VCaP (cell line): ENCODE results near the gene GLDN.

Source experiments
- H3K27ac ChIP-seq: fragments of 450-650 bp; 2 replicates; pipeline ENCODE4 v1.5.1; 2017
- TF ChIP-seq, protein P1 (sequence below): fragments of 450-650 bp; conservative IDR thresholded peaks from 2 replicates; pipeline ENCODE4 v1.5.1; 2017; ENCODE audit warnings: mild to moderate bottlenecking, moderate library complexity

The GLDN gene

DNA sequence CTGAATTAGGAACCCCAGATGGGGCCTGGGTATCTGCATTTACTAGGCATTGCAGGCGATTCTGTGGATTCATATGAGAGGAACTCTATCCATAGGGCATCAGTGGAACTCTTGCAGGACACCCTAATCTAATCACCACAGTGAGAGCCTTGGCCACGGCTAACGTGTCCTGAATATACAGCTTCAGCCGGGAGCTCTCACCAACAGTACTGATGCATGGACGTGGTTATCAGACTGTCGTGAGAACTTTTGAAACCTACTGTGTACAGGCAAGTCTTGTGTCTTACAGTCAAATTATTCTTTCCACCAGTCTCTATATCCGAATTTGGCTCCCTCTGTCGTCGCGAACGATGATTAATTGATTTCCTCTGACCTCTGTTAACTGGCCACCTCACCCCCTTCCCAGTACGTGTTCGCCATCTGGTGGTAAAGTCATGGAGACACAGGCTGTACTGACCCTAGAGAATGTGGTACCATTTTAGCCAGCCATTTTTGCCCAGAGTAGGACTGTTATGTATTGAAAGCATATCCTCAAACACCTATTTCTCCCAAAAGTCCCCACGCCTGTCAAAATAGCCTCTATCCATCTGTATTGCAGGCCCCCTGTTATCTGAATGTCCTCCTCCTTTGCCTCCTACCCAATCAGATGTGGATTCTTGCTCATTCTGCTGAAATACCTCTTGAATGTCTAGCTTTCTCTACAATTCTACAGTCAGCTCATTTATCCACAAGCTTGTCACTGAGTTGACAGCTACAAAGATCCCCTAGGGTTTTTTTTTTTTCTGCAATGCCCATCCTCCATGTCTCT, 39.7 kb downstream of the GLDN start:
- TF ChIP-seq, protein P1, sequence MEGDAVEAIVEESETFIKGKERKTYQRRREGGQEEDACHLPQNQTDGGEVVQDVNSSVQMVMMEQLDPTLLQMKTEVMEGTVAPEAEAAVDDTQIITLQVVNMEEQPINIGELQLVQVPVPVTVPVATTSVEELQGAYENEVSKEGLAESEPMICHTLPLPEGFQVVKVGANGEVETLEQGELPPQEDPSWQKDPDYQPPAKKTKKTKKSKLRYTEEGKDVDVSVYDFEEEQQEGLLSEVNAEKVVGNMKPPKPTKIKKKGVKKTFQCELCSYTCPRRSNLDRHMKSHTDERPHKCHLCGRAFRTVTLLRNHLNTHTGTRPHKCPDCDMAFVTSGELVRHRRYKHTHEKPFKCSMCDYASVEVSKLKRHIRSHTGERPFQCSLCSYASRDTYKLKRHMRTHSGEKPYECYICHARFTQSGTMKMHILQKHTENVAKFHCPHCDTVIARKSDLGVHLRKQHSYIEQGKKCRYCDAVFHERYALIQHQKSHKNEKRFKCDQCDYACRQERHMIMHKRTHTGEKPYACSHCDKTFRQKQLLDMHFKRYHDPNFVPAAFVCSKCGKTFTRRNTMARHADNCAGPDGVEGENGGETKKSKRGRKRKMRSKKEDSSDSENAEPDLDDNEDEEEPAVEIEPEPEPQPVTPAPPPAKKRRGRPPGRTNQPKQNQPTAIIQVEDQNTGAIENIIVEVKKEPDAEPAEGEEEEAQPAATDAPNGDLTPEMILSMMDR = peak; percentile 96
- H3K27ac ChIP-seq = no peak overlapping the region

DNA sequence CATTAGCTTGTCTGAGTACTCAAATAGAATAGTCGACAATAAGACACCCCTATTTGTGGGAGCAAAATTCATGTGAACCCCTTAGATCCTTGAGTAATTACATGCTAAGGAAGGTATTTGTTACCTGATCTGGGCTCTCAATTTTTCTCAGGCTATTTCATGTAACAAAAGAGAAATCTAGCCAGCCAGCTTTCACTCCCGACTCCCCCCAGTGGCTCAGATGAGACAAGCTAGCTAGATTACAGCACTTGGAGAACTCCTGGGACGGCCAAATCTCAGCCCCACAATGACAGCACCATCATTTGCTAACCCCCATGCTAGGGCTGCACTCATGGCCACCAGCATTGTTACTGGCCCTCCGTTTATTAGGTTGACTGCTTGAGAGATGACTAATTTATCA, 41.3 kb downstream of the GLDN start:
- no peak overlapping the region for H3K27ac ChIP-seq
- TF ChIP-seq, protein P1 = peak; percentile 81

DNA sequence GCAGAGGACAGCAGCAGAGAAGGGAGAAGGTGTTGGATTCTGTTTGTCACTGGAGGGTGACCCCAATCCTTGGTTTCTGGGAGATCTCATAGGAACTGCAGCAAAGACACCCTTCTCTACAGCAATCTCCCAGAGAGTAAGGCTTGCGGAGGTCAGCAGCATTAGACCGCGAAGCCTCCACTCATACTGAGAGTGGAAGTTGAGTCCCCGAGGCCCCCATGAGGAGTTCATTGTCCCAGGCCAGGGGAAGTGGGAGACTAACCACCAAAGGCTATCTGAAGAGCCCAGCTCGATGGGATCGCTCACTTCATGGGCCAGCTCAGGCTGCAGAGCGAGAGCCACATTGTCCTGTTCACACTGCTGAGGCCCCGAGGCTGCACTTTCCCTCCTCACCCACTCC, 44.6 kb downstream of the GLDN start:
- TF ChIP-seq, protein P1 = no peak
- no peak overlapping the region for H3K27ac ChIP-seq

DNA sequence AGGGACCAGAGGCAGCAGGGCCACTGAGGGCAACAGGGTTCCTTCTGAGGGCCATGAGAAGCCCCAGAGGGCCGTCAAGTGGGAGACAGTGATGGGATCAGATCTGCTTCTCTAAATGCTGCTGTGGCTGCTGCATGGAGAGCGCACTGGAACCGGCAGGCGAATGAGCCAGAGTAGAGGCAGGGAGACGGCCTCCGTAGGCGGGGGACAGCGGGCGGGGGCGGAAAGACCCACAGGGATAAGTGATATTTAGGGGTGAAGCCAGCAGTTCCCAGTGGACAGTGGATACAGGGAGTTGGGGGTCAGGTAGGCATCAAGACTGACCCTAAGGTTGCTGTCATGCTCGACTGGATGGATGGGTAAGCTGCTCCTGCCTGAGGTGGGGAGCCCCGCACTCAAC, 45.0 kb downstream of the GLDN start:
- TF ChIP-seq, protein P1 = no peak
- no peak overlapping the region for H3K27ac ChIP-seq

- no peak overlapping the region for H3K27ac ChIP-seq
- TF ChIP-seq, protein P1 = no peak
Observed at GRCh38 chr15:51386960-51387698, 45.7 kb downstream of the GLDN start.

- H3K27ac ChIP-seq = no peak overlapping the region
- TF ChIP-seq, protein P1 = no peak
Observed at GRCh38 chr15:51387699-51388041, 46.2 kb downstream of the GLDN start.

DNA sequence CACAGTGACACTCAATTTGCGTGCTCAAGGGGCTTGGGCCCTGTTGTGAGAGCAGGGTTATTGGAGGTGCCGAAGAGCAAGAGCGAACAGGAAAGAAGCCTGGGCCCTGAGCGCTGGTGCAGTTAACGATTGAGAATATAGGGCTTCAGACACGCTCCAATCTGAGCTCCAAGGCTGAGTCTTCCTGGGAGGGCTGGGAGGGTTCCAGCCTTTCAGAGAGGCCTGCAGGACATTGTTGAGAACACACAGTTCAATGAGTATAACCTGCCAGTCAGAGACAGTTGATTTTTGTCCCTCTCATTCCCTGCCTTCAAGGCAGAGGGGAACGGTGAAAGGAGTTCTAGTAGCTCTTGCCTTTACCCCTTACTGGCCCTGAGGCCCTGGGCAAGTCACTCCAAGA, 47.3 kb downstream of the GLDN start:
- H3K27ac ChIP-seq = no peak overlapping the region
- TF ChIP-seq, protein P1 = no peak
